LoVo (cell line): ENCODE data around the gene SNX20.
A peak's percentile ranks its signal among the peaks of the same experiment; 100 is the strongest.

ENCODE experiments used
- DNase-seq: peaks from one replicate; pipeline ENCODE4 v3.0.0-alpha.2; 2016; ENCODE audit warnings: low spot score

SNX20 gene

GRCh38 chr16:50681021-50681885, at the start of gene SNX20:
TSS of gene SNX20 (minus strand) at chr16:50681312. CDS start at chr16:50677526, 3,786 bp downstream.
- DNase-seq = no peak

GRCh38 chr16:50724306-50724705, 43.2 kb upstream of the SNX20 start:
- DNase-seq = no peak

- DNase-seq = no peak
These were observed 41.8 kb upstream of the SNX20 start for GRCh38 chr16:50722960-50723359.

- no peak for DNase-seq
These were observed 41.3 kb upstream of the SNX20 start for GRCh38 chr16:50722405-50722737.

- DNase-seq = no peak
These were observed 40.7 kb upstream of the SNX20 start for GRCh38 chr16:50721549-50722404.

- no peak for DNase-seq
These were observed 38.6 kb upstream of the SNX20 start for GRCh38 chr16:50719401-50720337.

GRCh38 chr16:50718761-50719400, 37.8 kb upstream of the SNX20 start:
- peak; percentile 7 for DNase-seq

GRCh38 chr16:50718061-50718760, 37.1 kb upstream of the SNX20 start:
- DNase-seq = no peak

- no peak for DNase-seq
These were observed 36.4 kb upstream of the SNX20 start for GRCh38 chr16:50717494-50717893.

GRCh38 chr16:50717091-50717490, 36.0 kb upstream of the SNX20 start:
- no peak for DNase-seq

- DNase-seq = no peak
These were observed 31.8 kb upstream of the SNX20 start for GRCh38 chr16:50712956-50713355.

GRCh38 chr16:50712560-50712898, 31.4 kb upstream of the SNX20 start:
- DNase-seq = no peak

- DNase-seq = no peak
These were observed 30.9 kb upstream of the SNX20 start for GRCh38 chr16:50711862-50712559.

GRCh38 chr16:50711040-50711439, 29.9 kb upstream of the SNX20 start:
- no peak for DNase-seq

- no peak for DNase-seq
These were observed 28.9 kb upstream of the SNX20 start for GRCh38 chr16:50709980-50710379.

- no peak for DNase-seq
These were observed 28.1 kb upstream of the SNX20 start for GRCh38 chr16:50709061-50709684.

GRCh38 chr16:50708373-50709060, 27.4 kb upstream of the SNX20 start:
- DNase-seq = no peak

- DNase-seq = no peak
These were observed 25.1 kb upstream of the SNX20 start for GRCh38 chr16:50706250-50706649.

GRCh38 chr16:50705436-50706110, 24.5 kb upstream of the SNX20 start:
- DNase-seq = no peak
